Psoas muscle (tissue), 8 donors: Measurements from ENCODE around the gene CNKSR3. TPM values are rescaled to one million over a fixed set of nuclear protein-coding genes. Genes with fewer than 3 reads are reported as not detected.

Experiments
- ATAC-seq, 4 donors: fragments of 200-7000 bp; cut with Tn5 transposase; one replicate each; pipeline ENCODE4 v1.9.1; 2020; ENCODE audit warnings: moderate library complexity in 3 of 4, mild to moderate bottlenecking in 2 of 4
- DNase-seq, 2 donors: peaks; one replicate each; pipeline ENCODE4 v3.0.0-alpha.2; 2020
- H3K27ac ChIP-seq: fragments of 200-600 bp; one replicate; pipeline ENCODE4 v1.8.0; 2022
- H3K27me3 ChIP-seq, 3 donors: fragments of 200-600 bp in 1 of 3; one replicate each; pipeline versions ENCODE4 v1.6.1 to v1.8.0; 2013 to 2022; ENCODE audit warnings: low read length in 2 of 3, mild to moderate bottlenecking in 2 of 3, moderate library complexity in 1 of 3; ENCODE audit not compliant: insufficient read depth in 3 of 3
- H3K36me3 ChIP-seq, 2 donors: fragments of 200-600 bp in 1 of 2; one replicate each; pipeline versions ENCODE4 v1.6.1 to v1.8.0; 2013 to 2022; ENCODE audit warnings: low read depth in 1 of 2, mild to moderate bottlenecking in 1 of 2, moderate library complexity in 1 of 2; ENCODE audit not compliant: insufficient read depth in 1 of 2
- H3K4me1 ChIP-seq: fragments of 200-600 bp; one replicate; pipeline ENCODE4 v1.8.0; 2022
- H3K4me3 ChIP-seq: fragments of 200-600 bp; one replicate; pipeline ENCODE4 v1.8.0; 2022; ENCODE audit warnings: mild to moderate bottlenecking
- H3K9me3 ChIP-seq: fragments of 200-600 bp; one replicate; pipeline ENCODE4 v1.8.0; 2022
- WGBS, 3 donors: extraction: QIAGEN DNeasy Blood & Tissue Kit; methylation state at CpG; one replicate each; pipeline versions ENCODE4 v1.1.6 to v1.1.7; 2013; 5-methylcytosine and 5-hydroxymethylcytosine counted together
- intact Hi-C, 2 donors: fragments of 100-400 bp; cut with DNase I; formaldehyde crosslinking; loops; one replicate each; pipeline versions ENCODE4 v1.11.0 to v1.14.2; 2022
- long read RNA-seq, 2 donors: library from polyadenylated mRNA; unstranded; transcript quantifications; one replicate each; pipeline ENCODE4 v2.0.0, GENCODE V29; 2021
- polyA plus RNA-seq, 3 donors: library from polyadenylated mRNA; stranded (reverse); fragments of 200-250 nt; gene quantifications; one replicate each; pipeline ENCODE4 v1.2.3, GENCODE V29; 2013
- total RNA-seq, 4 donors: library from RNA; stranded (reverse); fragmentation: NEBNext Ultra II Directional in 2 of 4; extraction: Animal tissue kit (Norgen Biotek cat#: 25700) in 2 of 4; gene quantifications; one replicate each; pipeline versions ENCODE4 v1.2.1 to v1.2.4, GENCODE V29; 2021 to 2023
- TF ChIP-seq, protein P1 (sequence below): fragments of 200-600 bp; IDR thresholded peaks from one replicate; pipeline ENCODE4 v1.8.0; 2022; ENCODE audit warnings: antibody characterized with exemption
- donor health status: healthy with polysubstance abuse.
- donor health status: DM: no; HTN: no; CAD: no; lungs with moderate emphysema.
- donor health status: Bipolar disorder and iron deficiency.
- donor health status: healthy.
- donor health status: DM: yes; HTN: yes; CAD: no.
- donor health status: DM: no; HTN: no; CAD: no.
- donor health status: DM: no; HTN: no; CAD: no.
- donor health status: DM: yes; HTN: yes; CAD: no.

CNKSR3 gene
- total RNA-seq (1 to 10 TPM; 2.2 to 4.7 (median 3.2) TPM), polyA plus RNA-seq (1 to 10 TPM in 2 of 3 donors, under 1 TPM in 1; 0.90 to 2.8 (median 1.1) TPM)
- long read RNA-seq, donor 1 = 0 reads
- long read RNA-seq, donor 2, full-length matches to known transcripts = 3 of 4 reads
- long read RNA-seq, donor 2, partial matches to known transcripts = 0 of 4 reads
- long read RNA-seq, donor 2, other reads (novel, unspliced or antisense) = 1 of 4 reads

DNA sequence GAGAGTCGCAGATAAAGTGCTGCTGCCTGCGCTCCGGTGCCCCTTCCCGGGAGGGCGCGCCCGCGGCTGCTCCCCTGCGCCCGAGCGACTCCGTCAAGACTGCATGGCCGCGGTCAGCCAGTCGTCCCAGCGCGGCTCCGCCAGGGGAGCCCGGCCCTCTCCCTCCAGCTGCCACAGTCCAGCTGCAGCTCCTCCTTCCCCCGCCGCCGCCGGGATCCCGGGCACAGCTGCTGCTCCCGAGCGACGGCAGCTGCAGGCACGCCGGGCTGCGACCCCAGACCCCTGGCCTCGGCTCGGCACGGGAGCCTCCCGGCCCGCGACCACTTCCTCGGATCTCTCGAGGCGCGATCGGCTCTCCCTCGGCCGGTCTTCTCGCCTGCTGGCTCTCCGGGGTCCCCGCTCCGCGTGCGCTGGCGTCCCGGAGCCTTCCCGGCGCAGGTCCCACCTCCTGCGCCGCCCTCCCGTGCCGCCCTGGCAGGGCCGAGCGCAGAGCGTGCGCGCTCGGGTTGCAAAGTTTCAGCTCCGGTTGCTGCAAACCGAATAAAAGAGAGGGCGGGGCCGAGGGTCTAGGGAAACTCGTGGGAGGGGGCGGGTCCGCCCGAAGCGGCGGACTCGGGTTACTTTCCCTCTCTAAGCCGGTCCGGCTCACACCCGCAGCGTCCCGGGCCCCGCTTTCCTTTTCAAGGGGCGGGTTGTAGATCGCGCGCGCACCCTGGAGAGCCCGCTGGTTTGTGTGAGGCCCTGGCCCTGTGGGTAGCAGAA is at the start of gene CNKSR3:
CNKSR3 (minus strand) TSS at position 542 of the 762 bp plus-strand sequence. CDS start 571 bp downstream, outside the sequence.
- WGBS, 3 donors = 0% methylated on average over 79 to 86 of the region's 86 CpGs
- Histone ChIP-seq H3K27me3 (no peaks in the 10 kb centered on the region), H3K27ac (peak within 1 kb of the TSS; percentile 80), H3K4me1 (peaks cover 6% of the 10 kb centered on the region), H3K36me3 (no peaks in the 10 kb centered on the region), H3K9me3 (no peaks in the 10 kb centered on the region), H3K4me3 (peak within 1 kb of the TSS; percentile 81)
- intact Hi-C loops = no loop called here
- peak; percentile 75 to 83 for DNase-seq
- ATAC-seq = peak; percentile 81 to 90 (median 88)
- TF ChIP-seq, protein P1, sequence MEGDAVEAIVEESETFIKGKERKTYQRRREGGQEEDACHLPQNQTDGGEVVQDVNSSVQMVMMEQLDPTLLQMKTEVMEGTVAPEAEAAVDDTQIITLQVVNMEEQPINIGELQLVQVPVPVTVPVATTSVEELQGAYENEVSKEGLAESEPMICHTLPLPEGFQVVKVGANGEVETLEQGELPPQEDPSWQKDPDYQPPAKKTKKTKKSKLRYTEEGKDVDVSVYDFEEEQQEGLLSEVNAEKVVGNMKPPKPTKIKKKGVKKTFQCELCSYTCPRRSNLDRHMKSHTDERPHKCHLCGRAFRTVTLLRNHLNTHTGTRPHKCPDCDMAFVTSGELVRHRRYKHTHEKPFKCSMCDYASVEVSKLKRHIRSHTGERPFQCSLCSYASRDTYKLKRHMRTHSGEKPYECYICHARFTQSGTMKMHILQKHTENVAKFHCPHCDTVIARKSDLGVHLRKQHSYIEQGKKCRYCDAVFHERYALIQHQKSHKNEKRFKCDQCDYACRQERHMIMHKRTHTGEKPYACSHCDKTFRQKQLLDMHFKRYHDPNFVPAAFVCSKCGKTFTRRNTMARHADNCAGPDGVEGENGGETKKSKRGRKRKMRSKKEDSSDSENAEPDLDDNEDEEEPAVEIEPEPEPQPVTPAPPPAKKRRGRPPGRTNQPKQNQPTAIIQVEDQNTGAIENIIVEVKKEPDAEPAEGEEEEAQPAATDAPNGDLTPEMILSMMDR = no peak

DNA sequence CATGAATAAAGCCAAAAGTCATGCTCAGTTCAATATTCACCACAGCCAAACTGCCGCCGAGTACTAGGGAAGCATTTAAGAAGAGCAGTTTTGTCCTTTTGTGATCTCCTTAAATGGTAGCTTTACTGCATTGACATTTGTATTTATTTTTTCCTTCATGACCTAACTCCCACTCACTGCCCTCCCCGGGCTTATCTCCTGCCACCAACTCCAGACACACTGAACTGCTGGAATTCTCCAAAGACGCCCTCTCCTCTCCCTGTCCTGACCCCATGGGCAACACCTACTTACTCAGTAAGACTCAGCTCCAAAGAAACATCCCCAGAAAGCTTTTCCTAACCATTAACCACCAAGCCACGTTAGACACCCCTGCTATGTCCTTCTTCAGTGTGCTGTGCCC is 48.5 kb upstream of the CNKSR3 start:
- Histone ChIP-seq H3K27me3 (no peaks in the 10 kb centered on the region), H3K27ac (no peak overlapping the region), H3K9me3 (no peaks in the 10 kb centered on the region), H3K36me3 (no peaks in the 10 kb centered on the region), H3K4me1 (no peaks in the 10 kb centered on the region), H3K4me3 (no peak overlapping the region)
- DNase-seq = no peak
- TF ChIP-seq, protein P1 = no peak
- intact Hi-C loops = no loop called here
- no peak for ATAC-seq
- WGBS, 3 donors = 47 to 66% (median 55%) methylated on average over 5 of the region's 5 CpGs

DNA sequence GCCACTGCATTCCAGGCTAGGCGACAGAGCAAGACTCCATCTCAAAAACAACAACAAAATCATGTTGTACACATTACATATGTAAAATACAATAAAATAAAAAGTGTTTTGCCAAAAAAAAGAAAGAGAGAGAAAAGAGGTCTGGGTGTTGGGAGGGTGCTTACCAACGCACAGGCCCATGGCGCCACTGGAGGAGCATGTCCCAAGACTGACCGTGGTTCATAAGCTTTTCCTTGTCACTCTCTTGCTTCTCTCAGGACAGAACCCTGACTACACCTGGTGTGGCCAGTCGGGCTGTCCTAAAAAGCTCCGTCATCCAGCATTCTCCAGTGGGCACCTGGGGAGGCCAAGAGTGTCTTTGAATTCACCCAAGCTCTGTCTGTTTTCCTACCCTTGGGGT is 48.0 kb upstream of the CNKSR3 start:
- no peak for ATAC-seq
- 90 to 97% (median 91%) methylated on average over 6 of the region's 6 CpGs for whole genome bisulfite sequencing, 3 donors
- TF ChIP-seq, protein P1 = no peak
- intact Hi-C loops = no loop called here
- Histone ChIP-seq H3K27me3 (no peaks in the 10 kb centered on the region), H3K4me1 (no peaks in the 10 kb centered on the region), H3K4me3 (no peak overlapping the region), H3K9me3 (no peaks in the 10 kb centered on the region), H3K27ac (no peak overlapping the region), H3K36me3 (no peaks in the 10 kb centered on the region)
- no peak for DNase-seq

DNA sequence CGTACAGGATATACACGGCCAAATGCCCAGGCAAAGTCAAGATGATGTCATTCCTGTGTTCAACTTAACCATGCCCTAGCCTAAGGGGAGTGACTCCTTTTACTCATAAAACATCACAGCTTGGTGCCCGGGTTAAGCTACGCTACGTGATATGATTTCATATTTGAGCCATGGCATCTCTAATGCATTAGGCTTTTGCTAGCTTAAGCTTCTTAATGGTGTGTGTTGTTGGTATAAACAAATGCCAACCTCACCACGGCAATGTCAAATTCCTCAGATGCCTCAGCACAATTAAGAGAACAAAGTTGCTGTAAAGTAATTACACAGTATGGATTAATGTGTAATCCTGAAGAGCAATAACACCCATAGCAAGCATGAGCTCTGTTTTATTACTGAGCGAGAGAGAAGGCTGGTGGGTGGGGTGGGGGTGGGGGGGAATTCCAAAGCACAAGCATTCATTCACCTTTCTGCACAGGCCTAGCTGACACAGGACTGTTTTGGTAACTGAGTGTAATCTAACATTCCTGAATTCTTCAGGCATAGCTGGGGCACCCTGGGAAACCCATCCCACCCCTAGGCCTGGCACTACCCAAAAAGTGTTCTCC is 44.7 kb upstream of the CNKSR3 start:
- no peaks in the 10 kb centered on the region for H3K4me1 ChIP-seq
- intact Hi-C loops = no loop called here
- H3K4me3 ChIP-seq = no peak overlapping the region
- H3K27ac ChIP-seq = no peak overlapping the region
- ATAC-seq (no peak), DNase-seq (no peak)
- 38 to 52% (median 39%) methylated on average over 7 of the region's 7 CpGs for WGBS, 3 donors
- TF ChIP-seq, protein P1 = no peak
- H3K9me3 ChIP-seq = no peaks in the 10 kb centered on the region
- no peaks in the 10 kb centered on the region for H3K36me3 ChIP-seq
- no peaks in the 10 kb centered on the region for H3K27me3 ChIP-seq
